T-cell (primary cell): ENCODE measurements around the gene UBXN10. TPM values are rescaled to one million over a fixed set of nuclear protein-coding genes. Genes with fewer than 3 reads are reported as not detected.

Experiments
- ATAC-seq, 4 experiments: fragments of 200-7000 bp in 3 of 4; fragments of 150-1000 bp in 1 of 4; cut with Tn5 transposase; replicated peaks in 1 of 4; 1 replicate in 3 of 4; 2 replicates in 1 of 4; pipeline ENCODE4 v1.10.0; 2021; ENCODE audit warnings: moderate library complexity in 3 of 4, mild to moderate bottlenecking in 2 of 4, moderate number of reproducible peaks in 1 of 4
- CTCF ChIA-PET, 2 donors: fragments of 300-600 bp; sonication (Branson Sonifier 250); formaldehyde crosslinking; loops; one replicate each; lab custom pipeline; 2022; ENCODE audit warnings: antibody characterized with exemption in 2 of 2; lab: Charles Lee
- POLR2A ChIA-PET, 2 donors: fragments of 300-600 bp; sonication (Branson Sonifier 250); formaldehyde crosslinking; loops; one replicate each; lab custom pipeline; 2022; ENCODE audit warnings: antibody characterized with exemption in 2 of 2; lab: Charles Lee
- DNase-seq, 35 experiments: peaks; one replicate each; pipeline versions ENCODE4 v3.0.0 to v3.0.0-alpha.2; 2013 to 2023
- H3K27ac ChIP-seq: one replicate; pipeline ENCODE4 v1.5.1; 2013; ENCODE audit warnings: low read length
- H3K27me3 ChIP-seq, 2 experiments: replicated peaks in 1 of 2; 1 replicate in 1 of 2; 2 replicates in 1 of 2; pipeline versions ENCODE4 v1.6.1 to v1.7.0; 2013; ENCODE audit warnings: low read length in 1 of 2, mixed read lengths in 1 of 2; ENCODE audit not compliant: control insufficient read depth in 2 of 2, insufficient read depth in 2 of 2; ENCODE audit errors: extremely low read depth in 1 of 2
- H3K36me3 ChIP-seq, 2 donors: 1 replicate in 1 of 2; 2 replicates in 1 of 2; pipeline versions ENCODE4 v1.6.1 to v1.7.0; 2013; ENCODE audit warnings: low read length in 1 of 2; ENCODE audit not compliant: control insufficient read depth in 2 of 2, insufficient read depth in 1 of 2; ENCODE audit errors: extremely low read depth in 1 of 2
- H3K4me1 ChIP-seq, 2 experiments: 1 replicate in 1 of 2; 2 replicates in 1 of 2; pipeline versions ENCODE4 v1.6.1 to v1.7.0; 2013; ENCODE audit warnings: low read length in 2 of 2, mixed read lengths in 1 of 2; ENCODE audit not compliant: insufficient read depth in 2 of 2, control insufficient read depth in 1 of 2; ENCODE audit errors: extremely low read depth in 1 of 2
- H3K4me3 ChIP-seq, 2 donors: 1 replicate in 1 of 2; 2 replicates in 1 of 2; pipeline versions ENCODE4 v1.5.1 to v1.7.0; 2013; ENCODE audit warnings: mild to moderate bottlenecking in 2 of 2, low read length in 1 of 2, moderate library complexity in 1 of 2; ENCODE audit not compliant: control insufficient read depth in 1 of 2; ENCODE audit errors: extremely low read depth in 1 of 2
- H3K9me3 ChIP-seq: 2 replicates; pipeline ENCODE4 v1.7.0; 2013
- H3K27ac Mint-ChIP-seq, 2 donors: one replicate each; pipeline ENCODE4 v1.8.0; 2020 to 2021; ENCODE audit warnings: mild to moderate bottlenecking in 2 of 2, mixed read lengths in 2 of 2
- H3K27me3 Mint-ChIP-seq, 2 donors: one replicate each; pipeline ENCODE4 v1.8.0; 2021 to 2022; ENCODE audit warnings: mixed read lengths in 2 of 2
- H3K36me3 Mint-ChIP-seq: one replicate; pipeline ENCODE4 v1.8.0; 2021; ENCODE audit warnings: mixed read lengths
- H3K4me1 Mint-ChIP-seq, 3 donors: one replicate each; pipeline ENCODE4 v1.8.0; 2020 to 2022; ENCODE audit warnings: mixed read lengths in 3 of 3, mild to moderate bottlenecking in 1 of 3
- H3K4me3 Mint-ChIP-seq, 3 donors: one replicate each; pipeline ENCODE4 v1.8.0; 2020 to 2022; ENCODE audit warnings: mild to moderate bottlenecking in 3 of 3, mixed read lengths in 3 of 3, moderate library complexity in 3 of 3
- H3K9me3 Mint-ChIP-seq, 3 donors: one replicate each; pipeline ENCODE4 v1.8.0; 2020 to 2022; ENCODE audit warnings: mixed read lengths in 3 of 3
- WGBS: methylation state at CpG from one replicate; pipeline ENCODE4 v1.1.5; 2013; ENCODE audit warnings: missing lambda C conversion rate; ENCODE audit not compliant: insufficient coverage; 5-methylcytosine and 5-hydroxymethylcytosine counted together
- total RNA-seq, 35 experiments: library from RNA in 6 of 35; stranded (reverse) in 6 of 35; fragments of 120-200 nt in 1 of 35; gene quantifications; one replicate each; pipeline versions ENCODE4 v1.2.1 to v1.2.4 and lab custom pipeline; 2013 to 2026

UBXN10 gene
- total RNA-seq, 5 donors from 2014 or later (not counting 1 experiment from before 2014, with no cell fraction given) = 0.06 to 0.30 (median 0.20) TPM

- H3K9me3 ChIP-seq = no peaks in the 10 kb centered on the region
- WGBS = 95% methylated on average over 11 of the region's 12 CpGs
- Mint-ChIP-seq H3K9me3 (no peaks in the 10 kb centered on the region), H3K4me3 (no peak overlapping the region), H3K4me1 (peaks cover 12 to 17% (median 15%) of the 10 kb centered on the region in 3 donors), H3K36me3 (no peaks in the 10 kb centered on the region), H3K27ac (peak overlapping the region in 1 of 2 donors; percentile 36), H3K27me3 (no peaks in the 10 kb centered on the region)
- CTCF ChIA-PET = interaction anchor here (0.6 to 1.3 kb wide), 3 partner anchors 18 to 414 kb away, joined by 3 read pairs; no protein-coding TSS in a partner anchor
- no peak overlapping the region for H3K4me3 ChIP-seq
- POLR2A ChIA-PET = no interaction called here
- DNase-seq = no peak
- H3K36me3 ChIP-seq = no peaks in the 10 kb centered on the region
- ATAC-seq = no peak
- no peak overlapping the region for H3K27ac ChIP-seq
- peaks cover 0 to 9% of the 10 kb centered on the region in 2 experiments for H3K27me3 ChIP-seq
- peaks cover 0 to 14% of the 10 kb centered on the region in 2 experiments for H3K4me1 ChIP-seq
Measured at GRCh38 chr1:20172033-20172590, 13.8 kb upstream of the UBXN10 start.

GRCh38 chr1:20174937-20175666, 10.8 kb upstream of the UBXN10 start:
- ATAC-seq (no peak), DNase-seq (no peak)
- Histone ChIP-seq H3K27ac (no peak overlapping the region), H3K4me1 (peaks cover 0 to 14% of the 10 kb centered on the region in 2 experiments), H3K9me3 (no peaks in the 10 kb centered on the region), H3K27me3 (no peaks in the 10 kb centered on the region), H3K4me3 (no peak overlapping the region), H3K36me3 (no peaks in the 10 kb centered on the region)
- WGBS = 20% methylated on average over 1 of the region's 9 CpGs
- H3K36me3 Mint-ChIP-seq = no peaks in the 10 kb centered on the region
- CTCF ChIA-PET = interaction anchor here in 1 of 2 donors (1.0 kb wide), 1 partner anchor 48 kb away, joined by 3 read pairs; no protein-coding TSS in a partner anchor
- H3K27me3 Mint-ChIP-seq = no peaks in the 10 kb centered on the region
- POLR2A ChIA-PET = no interaction called here
- H3K4me3 Mint-ChIP-seq = no peak overlapping the region
- H3K27ac Mint-ChIP-seq = no peak overlapping the region
- H3K4me1 Mint-ChIP-seq = peaks cover 12 to 17% (median 15%) of the 10 kb centered on the region in 3 donors
- peaks cover 0 to 3% (median 0%) of the 10 kb centered on the region in 3 donors for H3K9me3 Mint-ChIP-seq

GRCh38 chr1:20178634-20179370, 7.1 kb upstream of the UBXN10 start:
- H3K9me3 Mint-ChIP-seq = peaks cover 0 to 3% (median 0%) of the 10 kb centered on the region in 3 donors
- H3K27ac ChIP-seq = no peak overlapping the region
- no peaks in the 10 kb centered on the region for H3K4me1 ChIP-seq
- no peaks in the 10 kb centered on the region for H3K36me3 Mint-ChIP-seq
- POLR2A ChIA-PET = interaction anchor here in 1 of 2 donors (0.6 kb wide), 1 partner anchor 243 kb away, joined by 10 read pairs; no protein-coding TSS in a partner anchor
- no peaks in the 10 kb centered on the region for H3K36me3 ChIP-seq
- H3K4me3 ChIP-seq = no peak overlapping the region
- no peak for DNase-seq
- no peaks in the 10 kb centered on the region for H3K9me3 ChIP-seq
- no peaks in the 10 kb centered on the region for H3K27me3 ChIP-seq
- H3K4me3 Mint-ChIP-seq = no peak overlapping the region
- 69% methylated on average over 4 of the region's 13 CpGs for WGBS
- CTCF ChIA-PET = interaction anchor here (0.7 to 1.7 kb wide), 3 partner anchors 15 to 196 kb away, joined by 3 to 6 read pairs (median 4); no protein-coding TSS in a partner anchor
- no peak for ATAC-seq
- H3K27ac Mint-ChIP-seq = peak overlapping the region in 1 of 2 donors; percentile 61
- H3K27me3 Mint-ChIP-seq = no peaks in the 10 kb centered on the region
- peaks cover 6 to 11% (median 7%) of the 10 kb centered on the region in 3 donors for H3K4me1 Mint-ChIP-seq

DNA sequence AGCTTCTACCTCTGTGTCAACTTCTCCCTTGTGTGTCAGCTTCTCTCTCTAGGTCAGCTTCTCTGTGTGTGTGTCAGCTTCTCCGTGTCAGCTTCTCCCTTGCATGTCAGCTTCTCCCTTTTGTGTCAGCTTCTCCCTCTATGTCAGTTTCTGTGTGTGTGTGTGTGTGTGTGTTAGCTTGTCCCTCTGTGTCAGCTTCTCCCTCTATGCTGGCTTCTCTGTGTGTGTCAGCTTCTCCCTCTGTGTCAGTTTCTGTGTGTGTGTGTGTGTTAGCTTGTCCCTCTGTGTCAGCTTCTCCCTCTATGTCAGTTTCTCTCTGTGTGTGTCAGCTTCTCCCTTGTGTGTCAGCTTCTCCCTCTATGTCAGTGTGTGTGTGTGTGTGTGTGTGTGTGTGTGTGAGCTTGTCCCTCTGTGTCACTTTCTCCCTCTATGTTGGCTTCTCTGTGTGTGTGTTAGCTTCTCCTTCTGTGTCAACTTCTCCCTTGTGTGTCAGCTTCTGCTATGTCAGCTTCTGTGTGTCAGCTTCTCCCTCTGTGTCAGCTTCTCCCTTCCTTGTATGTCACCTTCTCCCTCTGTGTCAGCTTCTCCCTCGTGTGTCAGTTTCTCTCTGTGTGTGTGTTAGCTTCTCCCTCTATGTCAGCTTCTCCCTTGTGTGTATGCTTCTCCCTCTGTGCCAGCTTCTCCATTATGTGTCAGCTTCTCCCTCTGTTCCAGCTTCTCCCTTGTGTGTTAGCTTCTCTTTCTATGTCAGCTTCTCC, 6.3 kb upstream of the UBXN10 start:
- Mint-ChIP-seq H3K27ac (no peak overlapping the region), H3K4me3 (no peak overlapping the region)

GRCh38 chr1:20180129-20180843, 5.6 kb upstream of the UBXN10 start:
- ChIA-PET POLR2A (no interaction called here), CTCF (interaction anchor here (0.6 to 1.7 kb wide), 3 partner anchors 13 to 134 kb away, joined by 3 to 6 read pairs (median 3); no protein-coding TSS in a partner anchor)
- DNase-seq = no peak
- H3K36me3 Mint-ChIP-seq = no peaks in the 10 kb centered on the region
- Histone ChIP-seq H3K27me3 (no peaks in the 10 kb centered on the region), H3K9me3 (no peaks in the 10 kb centered on the region), H3K36me3 (no peaks in the 10 kb centered on the region), H3K27ac (no peak overlapping the region), H3K4me3 (no peak overlapping the region), H3K4me1 (peaks cover 0 to 10% of the 10 kb centered on the region in 2 experiments)
- H3K4me1 Mint-ChIP-seq = peaks cover 15 to 21% (median 19%) of the 10 kb centered on the region in 3 donors
- H3K9me3 Mint-ChIP-seq = peaks cover 0 to 3% (median 0%) of the 10 kb centered on the region in 3 donors
- H3K27me3 Mint-ChIP-seq = no peaks in the 10 kb centered on the region
- H3K4me3 Mint-ChIP-seq = no peak overlapping the region
- no peak for ATAC-seq
- 86% methylated on average over 5 of the region's 6 CpGs for WGBS
- no peak overlapping the region for H3K27ac Mint-ChIP-seq

More for the DNA sequence above, 6.3 kb upstream of the UBXN10 start:
- Histone ChIP-seq H3K4me3 (no peak overlapping the region), H3K9me3 (no peaks in the 10 kb centered on the region), H3K4me1 (peaks cover 0 to 3% of the 10 kb centered on the region in 2 experiments), H3K27me3 (no peaks in the 10 kb centered on the region), H3K36me3 (no peaks in the 10 kb centered on the region), H3K27ac (no peak overlapping the region)
- ChIA-PET POLR2A (no interaction called here), CTCF (interaction anchor here (0.6 to 1.7 kb wide), 5 partner anchors 13 to 196 kb away, joined by 3 to 6 read pairs (median 3); no protein-coding TSS in a partner anchor)
- Mint-ChIP-seq H3K27me3 (no peaks in the 10 kb centered on the region), H3K9me3 (peaks cover 0 to 3% (median 0%) of the 10 kb centered on the region in 3 donors), H3K36me3 (no peaks in the 10 kb centered on the region), H3K4me1 (peaks cover 10 to 19% (median 14%) of the 10 kb centered on the region in 3 donors)
- ATAC-seq (no peak), DNase-seq (no peak)
- WGBS = 78% methylated on average over 1 of the region's 2 CpGs
